Pancreas (tissue), 10 donors: ENCODE data around the gene UNK. TPM values are rescaled to one million over a fixed set of nuclear protein-coding genes. Genes with fewer than 3 reads are reported as not detected.
"Not testable (repeated sequence)": the region's sequence is repeated elsewhere in the genome, so short reads cannot be mapped to it uniquely, and the experiment has no call there.

Source experiments
- ATAC-seq, 4 donors: fragments of 200-7000 bp; cut with Tn5 transposase; one replicate each; pipeline versions ENCODE4 v1.8.0 to v1.9.1; 2020; ENCODE audit warnings: mild to moderate bottlenecking in 4 of 4, moderate library complexity in 4 of 4
- DNase-seq, 6 donors: peaks; one replicate each; pipeline ENCODE4 v3.0.0-alpha.2; 2020
- FAIRE-seq: peaks from 2 replicates; lab custom pipeline; 2012; peaks lifted over from hg19 to GRCh38; lab: Jason Lieb, UNC
- H3K27ac ChIP-seq, 4 donors: fragments of 200-600 bp; sonication (generic); 1 replicate in 3 of 4; 2 replicates in 1 of 4; pipeline versions ENCODE4 v1.5.0 to v1.8.0; 2020
- H3K27me3 ChIP-seq, 4 donors: fragments of 200-600 bp; one replicate each; pipeline ENCODE4 v1.8.0; 2021
- H3K36me3 ChIP-seq, 3 donors: fragments of 200-600 bp; sonication (generic) in 1 of 3; one replicate each; pipeline versions ENCODE4 v1.5.0 to v1.8.0; 2020 to 2021
- H3K4me1 ChIP-seq, 3 donors: fragments of 200-600 bp; one replicate each; pipeline ENCODE4 v1.8.0; 2021
- H3K4me3 ChIP-seq, 4 donors: fragments of 200-600 bp; sonication (generic) in 2 of 4; one replicate each; pipeline versions ENCODE4 v1.5.0 to v1.8.0; 2020 to 2021
- H3K9me3 ChIP-seq, 4 donors: fragments of 200-600 bp; one replicate each; pipeline ENCODE4 v1.8.0; 2021
- CTCF ChIP-seq, 4 donors: fragments of 200-600 bp; sonication (generic) in 3 of 4; IDR thresholded peaks; one replicate each; pipeline versions ENCODE4 v1.5.0 to v1.8.0; 2021; ENCODE audit warnings: antibody characterized with exemption in 4 of 4
- WGBS, 2 donors: extraction: QIAGEN DNeasy Blood & Tissue Kit; methylation state at CpG; one replicate each; pipeline ENCODE4 v1.1.7; 2013; 5-methylcytosine and 5-hydroxymethylcytosine counted together
- intact Hi-C, 3 donors: fragments of 100-400 bp; cut with DNase I; formaldehyde crosslinking; loops; one replicate each; pipeline versions ENCODE4 v1.11.1 to v1.14.2; 2022
- polyA plus RNA-seq, 2 donors: library from polyadenylated mRNA; stranded (reverse); fragments of 200-250 nt; gene quantifications; one replicate each; pipeline ENCODE4 v1.2.3, GENCODE V29; 2013
- total RNA-seq, 6 donors: library from RNA; stranded (reverse); fragmentation: NEBNext Ultra II Directional in 4 of 6; extraction: Animal tissue kit (Norgen Biotek cat#: 25700) in 4 of 6; gene quantifications; one replicate each; pipeline versions ENCODE4 v1.2.1 to v1.2.4, GENCODE V29; 2021 to 2023
- donor health status: healthy with polysubstance abuse.
- donor health status: DM: no; HTN: no; CAD: no; lungs with moderate emphysema.
- donor health status: DM: no; HTN: no; CAD: no.
- donor health status: control.
- donor health status: control.
- donor health status: Bipolar disorder and iron deficiency.
- donor health status: DM: yes; HTN: yes; CAD: no.
- donor health status: DM: no; HTN: no; CAD: no.
- donor health status: DM: no; HTN: no; CAD: no.
- donor health status: DM: yes; HTN: yes; CAD: no.

The UNK gene
- total and polyA plus RNA-seq, 8 donors: 12.8 to 28.9 (median 15.3) TPM

- ATAC-seq: no peak
- H3K36me3 ChIP-seq: peaks cover 0 to 19% (median 5%) of the 10 kb centered on the region in 3 donors
- H3K9me3 ChIP-seq: no peaks in the 10 kb centered on the region
- peak in 1 of 6 donors; percentile 46 for DNase-seq
- 57 to 59% methylated on average over 6 of the region's 6 CpGs for WGBS, 2 donors
- no peak for TF ChIP-seq CTCF (IDR thresholded peaks at IDR 0.05)
- no peak for FAIRE-seq
- peaks cover 15 to 19% (median 15%) of the 10 kb centered on the region in 3 donors for H3K4me1 ChIP-seq
- H3K27ac ChIP-seq: no peak overlapping the region
- no peaks in the 10 kb centered on the region for H3K27me3 ChIP-seq
- intact Hi-C loops: no loop called here
- H3K4me3 ChIP-seq: no peak overlapping the region
Measured at GRCh38 chr17:75774991-75775668, 9.5 kb upstream of the UNK start.

- 27 to 41% methylated on average over 15 of the region's 15 CpGs for WGBS, 2 donors
- FAIRE-seq (no peak), DNase-seq (peak in 2 of 6 donors; percentile 36 to 45), ATAC-seq (no peak)
- peak overlapping the region in 2 of 4 donors; percentile 46 to 50 for H3K27ac ChIP-seq
- no peak for TF ChIP-seq CTCF (IDR thresholded peaks at IDR 0.05)
- H3K4me1 ChIP-seq: peaks cover 11 to 24% (median 14%) of the 10 kb centered on the region in 3 donors
- peak overlapping the region in 3 of 4 donors; percentile 84 to 99 (median 86) for H3K4me3 ChIP-seq
- H3K36me3 ChIP-seq: peaks cover 0 to 19% (median 5%) of the 10 kb centered on the region in 3 donors
- no peaks in the 10 kb centered on the region for H3K27me3 ChIP-seq
- intact Hi-C loops: no loop called here
- H3K9me3 ChIP-seq: no peaks in the 10 kb centered on the region
Measured at GRCh38 chr17:75776386-75777295, 8.0 kb upstream of the UNK start.

GRCh38 chr17:75777296-75777922, 7.2 kb upstream of the UNK start:
- peaks cover 5 to 26% (median 15%) of the 10 kb centered on the region in 3 donors for H3K4me1 ChIP-seq
- H3K27me3 ChIP-seq: no peaks in the 10 kb centered on the region
- H3K36me3 ChIP-seq: peaks cover 0 to 19% (median 5%) of the 10 kb centered on the region in 3 donors
- H3K4me3 ChIP-seq: peak overlapping the region in 3 of 4 donors; percentile 84 to 99 (median 86)
- H3K27ac ChIP-seq: peak overlapping the region in 2 of 4 donors; percentile 46 to 50
- no peak for TF ChIP-seq CTCF (IDR thresholded peaks at IDR 0.05)
- FAIRE-seq (no peak), DNase-seq (peak in 1 of 6 donors; percentile 24), ATAC-seq (no peak)
- H3K9me3 ChIP-seq: no peaks in the 10 kb centered on the region
- WGBS, 2 donors: 3 to 9% methylated on average over 2 of the region's 2 CpGs
- intact Hi-C loops: no loop called here

GRCh38 chr17:75778066-75778860, 6.3 kb upstream of the UNK start:
- FAIRE-seq: not testable (repeated sequence)

More at GRCh38 chr17:75778066-75778860, 6.3 kb upstream of the UNK start:
- ATAC-seq, H3K9me3 ChIP-seq, H3K27me3 ChIP-seq, intact Hi-C loops, DNase-seq: not testable (repeated sequence)
- Histone ChIP-seq H3K4me1 (peaks cover 5 to 34% (median 24%) of the 10 kb centered on the region in 3 donors), H3K4me3 (peak overlapping the region; percentile 84 to 99 (median 90)), H3K27ac (peak overlapping the region in 3 of 4 donors; percentile 97 to 98 (median 98)), H3K36me3 (peaks cover 0 to 19% (median 5%) of the 10 kb centered on the region in 3 donors)
- 1% methylated on average over 19 of the region's 19 CpGs for WGBS, 2 donors
